Islet precursor cell (in vitro differentiated cells): ENCODE results near the gene PLEKHG2.
A peak's percentile ranks its signal among the peaks of the same experiment; 100 is the strongest.

Experiments
- DNase-seq: peaks from one replicate; pipeline ENCODE4 v3.0.0-alpha.2; 2018

Gene PLEKHG2

GRCh38 chr19:39422020-39422419 is 9.6 kb downstream of the PLEKHG2 start:
- no peak for DNase-seq

GRCh38 chr19:39423258-39424086 is 11.0 kb downstream of the PLEKHG2 start:
- no peak for DNase-seq

GRCh38 chr19:39424934-39425333 is 12.5 kb downstream of the PLEKHG2 start:
- DNase-seq = no peak

GRCh38 chr19:39425744-39426143 is 13.3 kb downstream of the PLEKHG2 start:
- no peak for DNase-seq

- no peak for DNase-seq
Observed at GRCh38 chr19:39426170-39426569, 13.7 kb downstream of the PLEKHG2 start.

- DNase-seq = no peak
Observed at GRCh38 chr19:39427707-39428106, 15.2 kb downstream of the PLEKHG2 start.

- peak; percentile 97 for DNase-seq
Observed at GRCh38 chr19:39428283-39429112, 16.0 kb downstream of the PLEKHG2 start.

GRCh38 chr19:39430675-39431593 is 18.5 kb downstream of the PLEKHG2 start:
- peak; percentile 84 for DNase-seq

- DNase-seq = no peak
Observed at GRCh38 chr19:39432677-39433025, 20.2 kb downstream of the PLEKHG2 start.

GRCh38 chr19:39433480-39434079 is 21.1 kb downstream of the PLEKHG2 start:
- no peak for DNase-seq

GRCh38 chr19:39434123-39435076 is 21.9 kb downstream of the PLEKHG2 start:
- DNase-seq = no peak

GRCh38 chr19:39435499-39436349 is 23.3 kb downstream of the PLEKHG2 start, which contains the start of gene RPS16:
Gene RPS16, minus strand, starts transcription at chr19:39435949. Its CDS starts 54 bp downstream, at chr19:39435895.
- peak; percentile 99 for DNase-seq

- no peak for DNase-seq
Observed at GRCh38 chr19:39436350-39436716, 23.9 kb downstream of the PLEKHG2 start.

- peak; percentile 75 for DNase-seq
Observed at GRCh38 chr19:39438270-39438934, 25.9 kb downstream of the PLEKHG2 start.

GRCh38 chr19:39444598-39445195 is 32.2 kb downstream of the PLEKHG2 start:
- DNase-seq = no peak

GRCh38 chr19:39445196-39446111 is 33.0 kb downstream of the PLEKHG2 start, which contains the start of gene SUPT5H:
Gene SUPT5H, plus strand, starts transcription at chr19:39445582. Its CDS starts 309 bp downstream, at chr19:39445891.
- DNase-seq = peak; percentile 98

GRCh38 chr19:39446365-39447084 is 34.1 kb downstream of the PLEKHG2 start:
- no peak for DNase-seq
